HUES64 (cell line): ENCODE measurements around the gene DNAJC1.
A peak's percentile ranks its signal among the peaks of the same experiment; 100 is the strongest.

Source experiments
- H3K27ac ChIP-seq: 2 replicates; pipeline ENCODE4 v1.7.0; 2013; ENCODE audit warnings: low read depth, low read length, inconsistent platforms
- H3K27me3 ChIP-seq: 2 replicates; pipeline ENCODE4 v1.6.1; 2013; ENCODE audit warnings: mild to moderate bottlenecking, low read length; ENCODE audit not compliant: insufficient read depth
- H3K36me3 ChIP-seq: 2 replicates; pipeline ENCODE4 v1.6.1; 2013; ENCODE audit warnings: mild to moderate bottlenecking, low read length; ENCODE audit not compliant: insufficient read depth
- H3K4me1 ChIP-seq: 2 replicates; pipeline ENCODE4 v1.6.1; 2013; ENCODE audit warnings: mild to moderate bottlenecking, low read length, moderate library complexity; ENCODE audit not compliant: insufficient read depth
- H3K4me3 ChIP-seq: 2 replicates; pipeline ENCODE4 v1.5.1; 2013; ENCODE audit warnings: mild to moderate bottlenecking, low read length, moderate library complexity
- H3K9ac ChIP-seq: 2 replicates; pipeline ENCODE4 v1.6.1; 2013; ENCODE audit warnings: mild to moderate bottlenecking, low read depth, low read length
- H3K9me3 ChIP-seq: 2 replicates; pipeline ENCODE4 v1.6.1; 2013; ENCODE audit warnings: low read depth, low read length; ENCODE audit not compliant: insufficient read depth
- WGBS: fragments of 150-250, 120-280 bp; methylation state at CpG from one replicate; pipeline ENCODE4 v1.1.7; 2013; ENCODE audit warnings: missing lambda C conversion rate; 5-methylcytosine and 5-hydroxymethylcytosine counted together

The DNAJC1 gene

DNA sequence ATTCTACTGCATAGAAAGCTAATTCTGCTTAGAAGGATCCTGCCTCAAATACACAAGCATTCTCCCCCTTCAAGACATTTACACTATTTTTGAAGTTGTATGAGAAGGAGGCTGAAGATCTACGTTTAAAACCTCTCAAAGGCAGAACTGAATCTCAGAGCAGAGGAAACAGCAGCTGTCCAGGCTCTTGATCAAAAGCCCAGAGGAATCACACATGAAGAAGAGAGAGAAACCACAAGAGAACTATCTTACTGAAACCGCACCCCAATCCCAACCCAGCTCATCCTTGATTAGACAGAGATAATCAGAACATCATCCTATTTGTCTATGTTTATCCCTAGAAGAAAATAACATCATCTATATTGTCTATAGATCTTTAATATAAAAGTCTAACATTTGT lies 2.2 kb upstream of the DNAJC1 start:
- Histone ChIP-seq H3K36me3 (no peaks in the 10 kb centered on the region), H3K4me1 (peaks cover 15% of the 10 kb centered on the region), H3K27ac (no peak overlapping the region), H3K27me3 (peaks cover 15% of the 10 kb centered on the region), H3K4me3 (no peak overlapping the region), H3K9me3 (no peaks in the 10 kb centered on the region), H3K9ac (no peak overlapping the region)
- 83% methylated on average over 1 of the region's 2 CpGs for WGBS

DNA sequence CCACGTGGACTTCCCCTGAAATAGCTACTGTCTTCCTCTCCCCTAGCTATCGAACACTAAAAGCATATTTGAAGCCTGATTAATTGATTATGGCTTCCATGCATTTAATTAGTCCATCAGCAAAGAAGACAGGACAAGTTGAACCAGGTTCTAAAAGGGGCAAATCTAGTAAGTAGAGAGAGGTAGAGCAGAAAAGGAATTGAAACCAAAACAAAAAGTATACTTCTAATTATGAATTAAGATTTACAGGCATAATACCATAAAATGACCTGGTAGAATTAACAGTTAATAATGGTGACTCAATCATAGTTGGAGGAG lies 393 bp upstream of the DNAJC1 start:
- Histone ChIP-seq H3K9me3 (no peaks in the 10 kb centered on the region), H3K9ac (peak overlapping the region; percentile 40; the same call in 1 of the 2 replicates), H3K4me1 (peaks cover 15% of the 10 kb centered on the region), H3K36me3 (no peaks in the 10 kb centered on the region), H3K27me3 (peaks cover 16% of the 10 kb centered on the region), H3K27ac (peak overlapping the region; percentile 6; the same call in 1 of the 2 replicates), H3K4me3 (peak overlapping the region; percentile 87)
- WGBS, result 10% methylated on average over 2 of the region's 2 CpGs

DNA sequence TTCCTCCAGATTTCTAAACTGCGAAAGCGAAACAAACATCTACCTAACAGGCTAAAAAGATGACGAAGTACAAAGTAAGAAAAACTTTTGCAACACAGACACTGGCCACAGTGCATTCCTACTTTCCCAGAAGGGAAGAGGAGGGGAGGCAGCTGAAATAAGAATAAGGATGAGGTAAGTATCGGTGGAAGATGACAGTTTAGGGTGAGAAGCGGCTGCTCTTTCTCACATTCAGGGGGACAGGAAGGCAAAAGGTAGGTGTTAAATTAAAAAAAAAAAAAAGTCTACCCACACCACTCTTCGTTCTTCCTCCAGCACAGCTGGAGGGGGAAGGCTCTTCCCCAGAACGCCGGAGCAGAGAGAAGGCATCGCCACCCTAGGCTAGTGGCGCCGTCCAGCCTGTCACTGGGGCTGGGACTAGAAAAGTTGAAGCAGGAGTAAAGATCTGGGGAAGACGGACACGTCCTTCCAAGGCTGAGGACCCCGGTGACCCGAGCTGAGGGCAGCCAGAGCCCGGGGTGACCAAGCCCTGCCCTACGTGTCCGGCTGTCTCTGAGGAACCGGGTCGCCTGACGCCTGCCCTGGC lies 846 bp downstream of the DNAJC1 start:
- WGBS, result 1% methylated on average over 19 of the region's 21 CpGs
- H3K27ac ChIP-seq, result peak overlapping the region; percentile 69; the same call in 1 of the 2 replicates
- H3K9me3 ChIP-seq, result no peaks in the 10 kb centered on the region

DNA sequence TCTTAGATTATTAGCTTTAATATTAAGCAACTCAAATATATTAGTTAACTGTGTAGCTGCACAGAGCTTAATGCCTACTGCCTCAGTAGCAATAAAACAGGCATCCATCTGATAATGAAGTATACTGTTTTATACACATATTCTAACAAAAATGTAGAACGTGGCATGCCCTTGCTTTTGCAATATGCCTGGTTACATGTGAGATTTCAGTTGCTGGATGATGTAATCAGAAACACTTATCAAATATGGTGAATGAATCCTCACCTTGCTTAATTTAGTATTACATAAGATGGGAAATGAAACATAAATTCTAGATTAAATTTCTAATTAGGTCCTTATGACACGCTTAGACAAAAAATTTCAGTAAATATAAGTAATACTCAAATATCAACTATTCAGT lies 8.0 kb downstream of the DNAJC1 start:
- WGBS, result no CpG with 5 or more reads among the region's 2 CpGs
- no peaks in the 10 kb centered on the region for H3K9me3 ChIP-seq
- H3K36me3 ChIP-seq, result no peaks in the 10 kb centered on the region
- no peak overlapping the region for H3K9ac ChIP-seq
- no peaks in the 10 kb centered on the region for H3K27me3 ChIP-seq
- no peak overlapping the region for H3K27ac ChIP-seq
- no peak overlapping the region for H3K4me3 ChIP-seq
- H3K4me1 ChIP-seq, result no peaks in the 10 kb centered on the region

More for the DNA sequence above, 846 bp downstream of the DNAJC1 start:
- no peaks in the 10 kb centered on the region for H3K36me3 ChIP-seq
- peaks cover 15% of the 10 kb centered on the region for H3K4me1 ChIP-seq
- peaks cover 16% of the 10 kb centered on the region for H3K27me3 ChIP-seq
- peak overlapping the region; percentile 65 for H3K9ac ChIP-seq
- H3K4me3 ChIP-seq, result peak overlapping the region; percentile 87

DNA sequence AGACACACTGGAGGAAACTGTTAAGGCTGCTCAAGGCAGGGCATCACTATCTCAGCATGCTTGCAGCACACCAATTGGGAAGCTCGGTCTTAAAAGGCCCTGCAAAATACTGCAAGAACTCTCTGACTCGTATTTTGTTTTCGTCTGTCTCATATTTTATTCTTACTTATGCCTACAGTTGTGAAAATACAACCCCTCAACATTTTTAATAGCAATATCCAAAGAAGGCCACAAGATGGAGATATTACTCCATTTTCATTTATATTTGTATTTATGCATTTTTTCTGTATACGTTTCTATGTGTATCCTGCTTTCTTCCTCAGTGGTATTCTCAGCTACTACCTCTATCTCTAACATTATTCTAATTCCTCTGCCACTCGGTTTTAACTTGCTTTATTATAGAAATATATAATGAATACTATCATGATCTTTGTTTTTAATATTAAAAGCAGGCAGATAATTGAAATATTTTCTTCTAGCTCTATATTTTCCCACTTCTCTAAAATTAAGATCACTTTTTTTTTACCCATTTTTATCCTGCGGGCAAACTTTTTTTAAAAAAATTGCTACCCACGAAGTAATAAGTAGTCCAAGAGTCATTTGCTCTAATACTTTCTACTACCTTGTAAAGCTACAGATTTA lies 10.0 kb downstream of the DNAJC1 start:
- no peaks in the 10 kb centered on the region for H3K36me3 ChIP-seq
- H3K4me1 ChIP-seq, result 0 out of 2 replicates have a peak, but pooled peaks cover 2% of the 10 kb centered on the region
- H3K27me3 ChIP-seq, result no peaks in the 10 kb centered on the region
- H3K4me3 ChIP-seq, result no peak overlapping the region
- 91% methylated on average over 5 of the region's 7 CpGs for WGBS
- no peak overlapping the region for H3K27ac ChIP-seq
- no peak overlapping the region for H3K9ac ChIP-seq
- no peaks in the 10 kb centered on the region for H3K9me3 ChIP-seq

DNA sequence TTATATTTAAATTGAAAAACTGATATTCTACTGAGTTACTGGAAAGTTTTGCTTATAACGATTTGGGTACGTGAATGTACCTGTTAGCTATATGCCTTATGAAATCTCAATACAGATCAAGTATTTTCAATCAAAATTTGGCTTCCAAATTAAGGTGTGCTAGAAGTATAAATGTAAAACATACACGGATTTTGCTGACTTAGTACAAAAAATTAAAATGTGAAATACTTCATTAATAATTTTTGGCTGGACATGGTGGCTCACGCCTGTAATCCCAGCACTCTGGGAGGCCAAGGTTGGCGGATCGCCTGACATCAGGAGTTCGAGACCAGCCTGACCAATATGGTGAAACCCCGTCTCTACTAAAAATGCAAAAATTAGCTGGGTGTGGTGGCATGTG lies 11.7 kb downstream of the DNAJC1 start:
- no peaks in the 10 kb centered on the region for H3K36me3 ChIP-seq
- WGBS, result 94% methylated on average over 8 of the region's 8 CpGs
- 0 out of 2 replicates have a peak, but pooled peaks cover 2% of the 10 kb centered on the region for H3K4me1 ChIP-seq
- no peak overlapping the region for H3K27ac ChIP-seq
- H3K9ac ChIP-seq, result no peak overlapping the region
- H3K9me3 ChIP-seq, result no peaks in the 10 kb centered on the region
- no peak overlapping the region for H3K4me3 ChIP-seq
- H3K27me3 ChIP-seq, result no peaks in the 10 kb centered on the region

DNA sequence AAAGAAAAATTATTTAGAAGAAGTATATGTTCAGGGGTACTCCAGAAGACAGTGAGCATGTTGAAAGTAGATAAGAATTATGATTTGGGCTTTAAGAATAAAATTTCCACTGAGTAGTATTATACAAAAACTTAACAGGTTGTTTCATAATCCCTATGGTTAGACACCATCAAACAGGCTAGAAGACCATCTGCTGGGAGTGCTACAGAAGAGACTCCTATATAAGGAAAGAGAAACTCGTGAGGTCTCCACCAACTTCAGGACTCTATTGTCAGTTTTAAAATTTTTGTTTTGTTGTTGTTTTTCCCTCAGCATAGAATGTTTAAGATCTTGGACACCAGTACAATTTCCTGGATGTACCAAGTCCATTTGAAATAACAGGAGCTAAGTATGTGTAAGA lies 13.1 kb downstream of the DNAJC1 start:
- Histone ChIP-seq H3K4me1 (0 out of 2 replicates have a peak, but pooled peaks cover 2% of the 10 kb centered on the region), H3K9ac (no peak overlapping the region), H3K27me3 (no peaks in the 10 kb centered on the region), H3K27ac (no peak overlapping the region), H3K9me3 (no peaks in the 10 kb centered on the region), H3K4me3 (no peak overlapping the region), H3K36me3 (no peaks in the 10 kb centered on the region)
- no CpG with 5 or more reads among the region's 1 CpG for WGBS

DNA sequence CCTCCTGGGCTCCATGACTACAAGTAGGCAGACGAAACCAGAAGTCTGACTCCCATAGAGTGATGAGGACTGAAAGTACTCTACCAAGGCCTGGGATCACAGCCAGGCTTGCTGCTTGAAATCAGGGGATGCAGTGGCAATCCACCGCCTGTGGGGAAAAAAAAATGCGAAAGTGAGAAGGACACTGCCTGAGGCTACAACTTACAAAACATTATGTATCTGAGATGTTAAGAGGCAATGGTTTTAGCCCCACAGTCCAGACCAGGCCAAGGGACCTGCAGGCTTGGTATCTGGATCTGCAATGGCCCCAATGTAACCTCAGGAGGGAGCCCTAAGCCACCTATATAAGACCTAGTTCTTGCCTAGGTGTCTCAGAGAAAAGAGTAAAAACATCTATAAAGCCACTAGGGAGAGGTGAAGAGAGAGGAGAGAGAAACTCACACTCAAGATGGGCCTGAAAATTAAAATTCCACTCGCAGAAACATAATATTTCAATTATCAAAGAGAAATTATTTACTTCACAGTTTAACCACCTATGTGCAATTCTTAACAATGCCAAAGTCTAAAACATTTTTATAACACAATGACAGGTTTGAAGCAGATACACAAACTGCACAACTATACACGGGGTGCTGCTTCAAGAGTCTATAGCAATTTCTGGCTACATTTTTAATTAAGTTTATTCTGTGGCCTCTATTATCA lies 13.9 kb downstream of the DNAJC1 start:
- no peaks in the 10 kb centered on the region for H3K9me3 ChIP-seq
- H3K27ac ChIP-seq, result no peak overlapping the region
- H3K4me1 ChIP-seq, result 0 out of 2 replicates have a peak, but pooled peaks cover 2% of the 10 kb centered on the region
- no peaks in the 10 kb centered on the region for H3K36me3 ChIP-seq
- no peak overlapping the region for H3K9ac ChIP-seq
- no peak overlapping the region for H3K4me3 ChIP-seq
- no peaks in the 10 kb centered on the region for H3K27me3 ChIP-seq
- 42% methylated on average over 5 of the region's 5 CpGs for WGBS

DNA sequence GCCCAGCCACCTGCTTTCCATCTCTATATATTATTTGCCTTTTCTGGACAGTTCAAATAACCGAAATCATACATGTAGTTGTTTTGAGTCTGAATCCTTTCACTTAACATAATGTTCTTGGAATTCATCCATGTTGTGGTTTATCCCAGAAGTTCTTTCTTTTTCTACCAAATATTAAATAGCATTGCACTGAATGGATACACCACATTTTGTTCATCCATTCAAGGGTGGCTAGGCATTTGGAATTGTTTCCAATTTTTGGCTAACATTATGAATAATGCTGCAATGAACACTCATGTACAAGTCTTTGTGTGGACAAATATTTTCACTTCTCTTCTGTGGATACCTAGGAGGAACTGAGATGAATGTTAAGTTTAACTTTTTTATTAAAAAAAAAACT lies 18.0 kb downstream of the DNAJC1 start:
- no peaks in the 10 kb centered on the region for H3K9me3 ChIP-seq
- H3K27ac ChIP-seq, result no peak overlapping the region
- peaks cover 2% of the 10 kb centered on the region; the same call in 1 of the 2 replicates for H3K4me1 ChIP-seq
- WGBS, result no CpG with 5 or more reads among the region's 1 CpG
- H3K4me3 ChIP-seq, result no peak overlapping the region
- H3K27me3 ChIP-seq, result no peaks in the 10 kb centered on the region
- no peak overlapping the region for H3K9ac ChIP-seq
- H3K36me3 ChIP-seq, result no peaks in the 10 kb centered on the region

DNA sequence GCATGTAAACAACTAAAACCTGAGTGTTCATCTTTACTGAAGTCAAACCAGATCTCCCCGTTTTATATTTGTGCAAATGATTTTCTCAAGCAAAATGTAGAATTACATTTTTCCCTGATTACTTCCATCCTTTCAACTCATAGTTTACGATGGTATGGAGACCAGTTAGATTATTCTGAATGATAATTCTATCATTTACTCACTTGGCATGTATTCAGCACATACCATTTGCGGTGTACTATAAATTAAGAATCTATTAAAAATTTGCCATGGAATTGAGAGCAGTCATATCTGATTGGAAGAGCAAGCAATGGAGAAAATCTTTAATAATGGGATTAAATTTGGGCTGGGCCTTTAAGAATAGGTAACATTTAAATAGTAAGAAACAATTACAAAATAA lies 22.4 kb downstream of the DNAJC1 start:
- H3K9ac ChIP-seq, result no peak overlapping the region
- H3K9me3 ChIP-seq, result no peaks in the 10 kb centered on the region
- no peak overlapping the region for H3K4me3 ChIP-seq
- 96% methylated on average over 2 of the region's 3 CpGs for WGBS
- H3K36me3 ChIP-seq, result no peaks in the 10 kb centered on the region
- no peaks in the 10 kb centered on the region for H3K27me3 ChIP-seq
- H3K4me1 ChIP-seq, result peaks cover 37% of the 10 kb centered on the region
- no peak overlapping the region for H3K27ac ChIP-seq

DNA sequence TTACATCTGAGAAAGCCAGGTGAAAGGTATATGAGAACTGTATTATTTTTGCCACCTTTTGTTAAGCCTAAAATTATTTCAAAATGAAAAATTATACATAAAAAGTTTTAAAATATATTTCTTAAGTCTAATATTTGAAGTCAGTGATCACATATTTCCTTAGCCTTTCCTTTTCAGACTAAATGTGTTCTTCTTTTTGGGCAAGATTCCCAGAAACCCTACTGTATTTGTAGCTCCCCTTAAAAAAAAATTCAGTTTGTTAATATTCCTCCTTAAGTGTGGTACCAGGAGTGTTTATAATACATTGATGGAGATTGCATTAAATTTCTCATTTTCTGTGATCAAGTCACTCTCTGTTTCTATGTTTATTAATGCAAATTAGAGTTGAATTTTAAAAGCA lies 22.8 kb downstream of the DNAJC1 start:
- Histone ChIP-seq H3K27me3 (no peaks in the 10 kb centered on the region), H3K4me1 (peaks cover 41% of the 10 kb centered on the region), H3K27ac (no peak overlapping the region), H3K36me3 (no peaks in the 10 kb centered on the region), H3K4me3 (no peak overlapping the region), H3K9me3 (no peaks in the 10 kb centered on the region), H3K9ac (no peak overlapping the region)
